Forelimb muscle (tissue), 1 donor: ENCODE measurements around the gene BAX. TPM values are rescaled to one million over a fixed set of nuclear protein-coding genes. Genes with fewer than 3 reads are reported as not detected.

ENCODE experiments used
- polyA plus RNA-seq: library from polyadenylated mRNA; unstranded; fragments of 120-200 nt; gene quantifications from one replicate; pipeline ENCODE4 v1.2.1, GENCODE V29; 2013; ENCODE audit not compliant: insufficient read length

BAX gene
- polyA plus RNA-seq, 1 donor: 40.7 TPM

Other genes with a start within 250 kb of the BAX start
- gene MAMSTR, start 235.2 kb upstream of the BAX start, polyA plus RNA-seq: 146 TPM
- 25.9 TPM for gene RASIP1, start 214.3 kb upstream of the BAX start, polyA plus RNA-seq
- gene IZUMO1, start 208.0 kb upstream of the BAX start, polyA plus RNA-seq: 2.0 TPM
- gene FUT1, start 202.2 kb upstream of the BAX start, polyA plus RNA-seq: 1.1 TPM
- gene FGF21, start 199.4 kb upstream of the BAX start, polyA plus RNA-seq: not detected
- 25.6 TPM for gene BCAT2, start 143.8 kb upstream of the BAX start, polyA plus RNA-seq
- gene HSD17B14, start 118.4 kb upstream of the BAX start, polyA plus RNA-seq: 3.1 TPM
- 28.0 TPM for gene PLEKHA4, start 86.3 kb upstream of the BAX start, polyA plus RNA-seq
- gene PPP1R15A, start 82.5 kb upstream of the BAX start, polyA plus RNA-seq: 45.9 TPM
- not detected for gene TULP2, start 56.1 kb upstream of the BAX start, polyA plus RNA-seq
- 152 TPM for gene NUCB1, start 54.6 kb upstream of the BAX start, polyA plus RNA-seq
- gene DHDH, start 21.2 kb upstream of the BAX start, polyA plus RNA-seq: 0.54 TPM
- gene FTL, start 10.4 kb downstream of the BAX start, polyA plus RNA-seq: 520 TPM
- gene GYS1, start 38.4 kb downstream of the BAX start, polyA plus RNA-seq: 89.0 TPM
- 55.3 TPM for gene RUVBL2, start 39.0 kb downstream of the BAX start, polyA plus RNA-seq
- gene LHB, start 62.2 kb downstream of the BAX start, polyA plus RNA-seq: not detected
- not detected for gene CGB3, start 69.5 kb downstream of the BAX start, polyA plus RNA-seq
- gene CGB2, start 77.0 kb downstream of the BAX start, polyA plus RNA-seq: not detected
- gene CGB1, start 82.0 kb downstream of the BAX start, polyA plus RNA-seq: not detected
- not detected for gene CGB5, start 89.0 kb downstream of the BAX start, polyA plus RNA-seq
- gene CGB8, start 94.2 kb downstream of the BAX start, polyA plus RNA-seq: not detected
- gene CGB7, start 102.9 kb downstream of the BAX start, polyA plus RNA-seq: 1.5 TPM
- 6.5 TPM for gene NTF4, start 109.9 kb downstream of the BAX start, polyA plus RNA-seq
- gene KCNA7, start 117.8 kb downstream of the BAX start, polyA plus RNA-seq: 10.4 TPM
- 218 TPM for gene SNRNP70, start 130.6 kb downstream of the BAX start, polyA plus RNA-seq
- gene LIN7B, start 159.5 kb downstream of the BAX start, polyA plus RNA-seq: 16.1 TPM
- 0.33 TPM for gene C19orf73, start 164.3 kb downstream of the BAX start, polyA plus RNA-seq
- 7.8 TPM for gene PPFIA3, start 164.7 kb downstream of the BAX start, polyA plus RNA-seq
- gene HRC, start 200.5 kb downstream of the BAX start, polyA plus RNA-seq: 178 TPM
- gene TRPM4, start 202.9 kb downstream of the BAX start, polyA plus RNA-seq: 32.7 TPM